ENCODE results near the gene TMED4. TPM values are rescaled to one million over a fixed set of nuclear protein-coding genes. Genes with fewer than 3 reads are reported as not detected.

The TMED4 gene
- total and polyA plus RNA-seq, 4 donors: 46.4 to 106 (median 66.7) TPM

DNA sequence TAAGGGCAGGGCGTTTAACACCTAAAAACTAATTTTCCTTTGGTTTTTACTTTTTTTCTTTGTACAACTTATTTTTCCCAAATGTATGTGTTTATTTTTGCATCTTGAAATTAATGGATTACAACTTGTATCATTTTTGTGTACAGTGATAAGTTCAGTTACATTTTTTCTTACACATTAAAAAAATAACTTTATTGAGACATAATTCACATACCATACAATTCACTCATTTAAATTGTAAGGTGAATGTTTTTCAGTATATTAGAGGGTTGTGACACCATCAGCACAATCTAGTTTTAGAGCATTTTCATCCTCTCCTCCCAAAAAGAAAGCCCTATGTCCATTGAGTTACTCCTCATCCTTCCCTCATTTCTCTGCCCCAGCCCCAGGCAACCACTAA, 36.0 kb upstream of the TMED4 start:
- ATAC-seq (ENCODE audit: insufficient read depth, low FRiP score) (no peak), DNase-seq (no peak)
- Histone ChIP-seq H3K4me3 (no peak overlapping the region), H3K27me3 (ENCODE audit: control insufficient read depth in 3 of 3, insufficient read depth in 3 of 3, low read length in 2 of 3) (no peaks in the 10 kb centered on the region), H3K27ac (ENCODE audit: low read depth in 1 of 2, low read length in 1 of 2) (peak overlapping the region in 1 of 2 donors; percentile 40), H3K36me3 (ENCODE audit: control insufficient read depth in 4 of 4, insufficient read depth in 4 of 4, low read length in 4 of 4) (peaks cover 0 to 7% (median under 1%) of the 10 kb centered on the region in 4 donors), H3K4me1 (ENCODE audit: control insufficient read depth in 5 of 5, insufficient read depth in 5 of 5, low read length in 5 of 5) (peaks cover 0 to 30% (median 14%) of the 10 kb centered on the region in 5 donors), H3K9ac (ENCODE audit: insufficient read depth in 1 of 2, low read length in 2 of 2) (no peak overlapping the region), H3K9me3 (ENCODE audit: control insufficient read depth in 4 of 4, insufficient read depth in 3 of 4, low read length in 3 of 4) (peaks cover 0 to 2% (median 0%) of the 10 kb centered on the region in 4 donors)
- TF ChIP-seq, protein P1, sequence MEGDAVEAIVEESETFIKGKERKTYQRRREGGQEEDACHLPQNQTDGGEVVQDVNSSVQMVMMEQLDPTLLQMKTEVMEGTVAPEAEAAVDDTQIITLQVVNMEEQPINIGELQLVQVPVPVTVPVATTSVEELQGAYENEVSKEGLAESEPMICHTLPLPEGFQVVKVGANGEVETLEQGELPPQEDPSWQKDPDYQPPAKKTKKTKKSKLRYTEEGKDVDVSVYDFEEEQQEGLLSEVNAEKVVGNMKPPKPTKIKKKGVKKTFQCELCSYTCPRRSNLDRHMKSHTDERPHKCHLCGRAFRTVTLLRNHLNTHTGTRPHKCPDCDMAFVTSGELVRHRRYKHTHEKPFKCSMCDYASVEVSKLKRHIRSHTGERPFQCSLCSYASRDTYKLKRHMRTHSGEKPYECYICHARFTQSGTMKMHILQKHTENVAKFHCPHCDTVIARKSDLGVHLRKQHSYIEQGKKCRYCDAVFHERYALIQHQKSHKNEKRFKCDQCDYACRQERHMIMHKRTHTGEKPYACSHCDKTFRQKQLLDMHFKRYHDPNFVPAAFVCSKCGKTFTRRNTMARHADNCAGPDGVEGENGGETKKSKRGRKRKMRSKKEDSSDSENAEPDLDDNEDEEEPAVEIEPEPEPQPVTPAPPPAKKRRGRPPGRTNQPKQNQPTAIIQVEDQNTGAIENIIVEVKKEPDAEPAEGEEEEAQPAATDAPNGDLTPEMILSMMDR (IDR thresholded peaks at IDR 0.05; ENCODE audit: control extremely low read depth, extremely low read depth): no peak
- 90 to 94% methylated on average over 1 of the region's 1 CpG for WGBS, 2 donors

DNA sequence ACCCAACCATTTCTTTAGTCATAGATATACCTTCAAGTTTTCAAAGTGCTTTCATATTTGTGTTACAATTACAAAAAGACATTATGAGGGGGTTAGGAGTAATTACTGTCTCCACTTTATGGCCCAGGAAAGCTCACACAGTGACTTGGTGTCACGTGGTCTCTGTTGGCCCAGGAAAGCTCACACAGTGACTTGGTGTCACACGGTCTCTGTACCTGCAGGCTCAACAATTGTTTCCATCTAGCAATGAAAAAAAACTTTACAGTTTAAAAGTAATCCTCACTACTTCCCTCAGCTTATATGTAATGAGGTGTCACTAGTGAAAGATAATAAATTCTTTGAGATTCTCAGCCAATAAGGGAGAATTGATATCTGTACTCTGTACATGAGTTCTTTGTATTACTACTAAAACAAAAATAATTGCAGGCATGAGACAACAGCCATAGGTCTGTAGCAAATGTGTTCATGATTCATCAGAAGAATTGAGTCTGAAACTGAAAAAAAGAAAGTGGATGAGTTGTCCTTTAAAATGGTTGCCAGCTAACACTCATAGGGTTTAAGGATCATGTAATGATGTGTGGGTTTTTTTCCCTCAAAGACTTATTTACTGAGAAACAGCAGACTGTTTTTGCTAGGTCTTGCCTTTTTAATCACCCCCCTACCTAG, 35.3 kb upstream of the TMED4 start:
- Histone ChIP-seq H3K4me1 (ENCODE audit: control insufficient read depth in 5 of 5, insufficient read depth in 5 of 5, low read length in 5 of 5) (peaks cover 0 to 27% (median 8%) of the 10 kb centered on the region in 5 donors), H3K27me3 (ENCODE audit: control insufficient read depth in 3 of 3, insufficient read depth in 3 of 3, low read length in 2 of 3) (no peaks in the 10 kb centered on the region), H3K27ac (ENCODE audit: low read depth in 1 of 2, low read length in 1 of 2) (peak overlapping the region in 1 of 2 donors; percentile 40), H3K9ac (ENCODE audit: insufficient read depth in 1 of 2, low read length in 2 of 2) (no peak overlapping the region), H3K36me3 (ENCODE audit: control insufficient read depth in 4 of 4, insufficient read depth in 4 of 4, low read length in 4 of 4) (peaks cover 0 to 7% (median under 1%) of the 10 kb centered on the region in 4 donors), H3K4me3 (no peak overlapping the region), H3K9me3 (ENCODE audit: control insufficient read depth in 4 of 4, insufficient read depth in 3 of 4, low read length in 3 of 4) (no peaks in the 10 kb centered on the region)
- WGBS, 2 donors: 85 to 92% methylated on average over 2 of the region's 2 CpGs
- DNase-seq (no peak), ATAC-seq (ENCODE audit: insufficient read depth, low FRiP score) (no peak)
- TF ChIP-seq, protein P1 (IDR thresholded peaks at IDR 0.05; ENCODE audit: control extremely low read depth, extremely low read depth): no peak

DNA sequence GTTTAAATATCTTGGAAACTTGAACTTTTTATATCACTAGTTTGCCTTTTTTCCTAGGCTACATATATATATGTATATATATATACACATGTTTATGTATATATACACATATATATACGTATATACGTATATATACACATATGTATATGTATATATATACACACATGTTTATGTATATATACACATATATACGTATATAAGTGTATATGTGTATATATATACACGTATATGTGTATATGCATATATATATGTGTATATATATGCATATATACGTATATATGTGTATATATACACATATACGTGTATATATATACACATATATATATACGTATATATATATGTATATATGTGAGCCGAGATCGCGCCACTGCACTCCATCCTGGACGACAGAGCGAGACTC, 34.5 kb upstream of the TMED4 start:
- Histone ChIP-seq H3K4me1 (ENCODE audit: control insufficient read depth in 5 of 5, insufficient read depth in 5 of 5, low read length in 5 of 5) (peaks cover 0 to 27% (median 0%) of the 10 kb centered on the region in 5 donors), H3K4me3 (no peak overlapping the region), H3K9ac (ENCODE audit: insufficient read depth in 1 of 2, low read length in 2 of 2) (no peak overlapping the region), H3K9me3 (ENCODE audit: control insufficient read depth in 4 of 4, insufficient read depth in 3 of 4, low read length in 3 of 4) (no peaks in the 10 kb centered on the region), H3K27me3 (ENCODE audit: control insufficient read depth in 3 of 3, insufficient read depth in 3 of 3, low read length in 2 of 3) (no peaks in the 10 kb centered on the region), H3K36me3 (ENCODE audit: control insufficient read depth in 4 of 4, insufficient read depth in 4 of 4, low read length in 4 of 4) (peaks cover 0 to 7% (median under 1%) of the 10 kb centered on the region in 4 donors), H3K27ac (ENCODE audit: low read depth in 1 of 2, low read length in 1 of 2) (no peak overlapping the region)
- DNase-seq (no peak), ATAC-seq (ENCODE audit: insufficient read depth, low FRiP score) (no peak)
- 95 to 97% methylated on average over 12 of the region's 12 CpGs for WGBS, 2 donors
- TF ChIP-seq, protein P1 (IDR thresholded peaks at IDR 0.05; ENCODE audit: control extremely low read depth, extremely low read depth): no peak
